Activated CD8-positive, alpha-beta memory T cell treated with anti-CD3 and anti-CD28 coated beads for 36 hours (primary cell): ENCODE results near the gene CDH4. TPM values are rescaled to one million over a fixed set of nuclear protein-coding genes. Genes with fewer than 3 reads are reported as not detected.

Source experiments
- CTCF ChIA-PET: fragments of 350-600 bp; sonication (Branson Sonifier 250); formaldehyde crosslinking; loops from one replicate; lab custom pipeline; 2021; ENCODE audit warnings: antibody characterized with exemption; lab: Charles Lee
- POLR2A ChIA-PET: fragments of 350-600 bp; sonication (Branson Sonifier 250); formaldehyde crosslinking; loops from one replicate; lab custom pipeline; 2021; ENCODE audit warnings: antibody characterized with exemption; lab: Charles Lee
- total RNA-seq, 2 experiments: library from RNA; stranded (reverse); gene quantifications; one replicate each; pipeline ENCODE4 v1.2.3, GENCODE V29; 2021

The CDH4 gene
- total RNA-seq = not detected

- POLR2A ChIA-PET = no interaction called here
- CTCF ChIA-PET = no interaction called here
Measured at GRCh38 chr20:61251529-61252393, at the start of gene CDH4. Gene CDH4, plus strand, starts transcription at chr20:61252261.

GRCh38 chr20:61203320-61203719, 48.7 kb upstream of the CDH4 start:
- CTCF ChIA-PET = no interaction called here

GRCh38 chr20:61204206-61204605, 47.9 kb upstream of the CDH4 start:
- ChIA-PET POLR2A (no interaction called here), CTCF (no interaction called here)

More at GRCh38 chr20:61203320-61203719, 48.7 kb upstream of the CDH4 start:
- POLR2A ChIA-PET = no interaction called here

- POLR2A ChIA-PET = no interaction called here
- CTCF ChIA-PET = no interaction called here
Measured at GRCh38 chr20:61205769-61206168, 46.3 kb upstream of the CDH4 start.

- POLR2A ChIA-PET = no interaction called here
- CTCF ChIA-PET = no interaction called here
Measured at GRCh38 chr20:61210862-61211261, 41.2 kb upstream of the CDH4 start.

GRCh38 chr20:61217848-61218247, 34.2 kb upstream of the CDH4 start:
- ChIA-PET CTCF (no interaction called here), POLR2A (no interaction called here)

GRCh38 chr20:61219021-61219431, 33.0 kb upstream of the CDH4 start:
- ChIA-PET POLR2A (no interaction called here), CTCF (no interaction called here)

- ChIA-PET POLR2A (no interaction called here), CTCF (interaction anchor here (1.0 kb wide), 1 partner anchor 373 kb away, joined by 3 read pairs; no protein-coding TSS in a partner anchor)
Measured at GRCh38 chr20:61220131-61220530, 31.9 kb upstream of the CDH4 start.

GRCh38 chr20:61220626-61221325, 31.3 kb upstream of the CDH4 start:
- ChIA-PET POLR2A (no interaction called here), CTCF (no interaction called here)

- ChIA-PET CTCF (no interaction called here), POLR2A (interaction anchor here (0.5 kb wide), 1 partner anchor 33 kb away, joined by 3 read pairs; no protein-coding TSS in a partner anchor)
Measured at GRCh38 chr20:61222699-61223098, 29.4 kb upstream of the CDH4 start.

GRCh38 chr20:61223121-61223520, 28.9 kb upstream of the CDH4 start:
- CTCF ChIA-PET = no interaction called here
- POLR2A ChIA-PET = interaction anchor here (0.5 kb wide), 1 partner anchor 33 kb away, joined by 3 read pairs; no protein-coding TSS in a partner anchor

- ChIA-PET CTCF (interaction anchor here (0.7 kb wide), 1 partner anchor 482 kb away, joined by 4 read pairs; no protein-coding TSS in a partner anchor), POLR2A (no interaction called here)
Measured at GRCh38 chr20:61230166-61230565, 21.9 kb upstream of the CDH4 start.

- ChIA-PET POLR2A (no interaction called here), CTCF (no interaction called here)
Measured at GRCh38 chr20:61233590-61233989, 18.5 kb upstream of the CDH4 start.

GRCh38 chr20:61234224-61234890, 17.7 kb upstream of the CDH4 start:
- ChIA-PET POLR2A (no interaction called here), CTCF (no interaction called here)

GRCh38 chr20:61236713-61237112, 15.3 kb upstream of the CDH4 start:
- CTCF ChIA-PET = no interaction called here
- POLR2A ChIA-PET = no interaction called here

- ChIA-PET CTCF (no interaction called here), POLR2A (no interaction called here)
Measured at GRCh38 chr20:61238813-61239212, 13.2 kb upstream of the CDH4 start.

- ChIA-PET POLR2A (no interaction called here), CTCF (interaction anchor here (1.8 kb wide), 1 partner anchor 12 kb away, joined by 4 read pairs; no protein-coding TSS in a partner anchor)
Measured at GRCh38 chr20:61240814-61241213, 11.2 kb upstream of the CDH4 start.

- ChIA-PET CTCF (no interaction called here), POLR2A (no interaction called here)
Measured at GRCh38 chr20:61244213-61244612, 7.8 kb upstream of the CDH4 start.

GRCh38 chr20:61246269-61246668, 5.8 kb upstream of the CDH4 start:
- ChIA-PET CTCF (no interaction called here), POLR2A (no interaction called here)

GRCh38 chr20:61249626-61250025, 2.4 kb upstream of the CDH4 start:
- ChIA-PET CTCF (no interaction called here), POLR2A (no interaction called here)
